CD8-positive, alpha-beta memory T cell (primary cell): Measurements from ENCODE around the gene GSTT2B. TPM values are rescaled to one million over a fixed set of nuclear protein-coding genes. Genes with fewer than 3 reads are reported as not detected.
"Not testable (repeated sequence)": the region's sequence is repeated elsewhere in the genome, so short reads cannot be mapped to it uniquely, and the experiment has no call there.

ENCODE experiments used
- CTCF ChIA-PET: fragments of 350-600 bp; sonication (Branson Sonifier 250); formaldehyde crosslinking; loops from one replicate; lab custom pipeline; 2021; ENCODE audit warnings: antibody characterized with exemption; lab: Charles Lee
- POLR2A ChIA-PET: fragments of 350-600 bp; sonication (Branson Sonifier 250); formaldehyde crosslinking; loops from one replicate; lab custom pipeline; 2021; ENCODE audit warnings: antibody characterized with exemption; lab: Charles Lee
- DNase-seq, 5 donors: peaks; one replicate each; pipeline versions ENCODE4 v3.0.0 to v3.0.0-alpha.2; 2020 to 2022; ENCODE audit warnings: mixed read lengths in 1 of 5
- H3K27ac ChIP-seq: one replicate; pipeline ENCODE4 v1.7.0; 2013; ENCODE audit warnings: low read depth, mild to moderate bottlenecking, low read length, moderate library complexity
- H3K27me3 ChIP-seq: 2 replicates; pipeline ENCODE4 v1.7.0; 2013; ENCODE audit warnings: low read length, mild to moderate bottlenecking; ENCODE audit not compliant: insufficient read depth, poor library complexity, severe bottlenecking
- H3K36me3 ChIP-seq: 2 replicates; pipeline ENCODE4 v1.7.0; 2013; ENCODE audit warnings: mild to moderate bottlenecking, low read length, moderate library complexity; ENCODE audit not compliant: insufficient read depth
- H3K4me1 ChIP-seq: 2 replicates; pipeline ENCODE4 v1.7.0; 2013; ENCODE audit warnings: mild to moderate bottlenecking, low read length, moderate library complexity; ENCODE audit not compliant: insufficient read depth
- H3K4me3 ChIP-seq: 2 replicates; pipeline ENCODE4 v1.7.0; 2013; ENCODE audit warnings: mild to moderate bottlenecking, low read length
- H3K9me3 ChIP-seq: 2 replicates; pipeline ENCODE4 v1.7.0; 2013; ENCODE audit warnings: mild to moderate bottlenecking, low read length
- H3K27ac Mint-ChIP-seq, 8 donors: one replicate each; pipeline ENCODE4 v1.8.0; 2020 to 2021; ENCODE audit warnings: mixed read lengths in 8 of 8, mild to moderate bottlenecking in 6 of 8, inconsistent platforms in 3 of 8, moderate library complexity in 3 of 8
- H3K27me3 Mint-ChIP-seq, 2 donors: one replicate each; pipeline ENCODE4 v1.8.0; 2020 to 2021; ENCODE audit warnings: mixed read lengths in 2 of 2, mild to moderate bottlenecking in 1 of 2, moderate library complexity in 1 of 2
- H3K36me3 Mint-ChIP-seq, 3 donors: one replicate each; pipeline ENCODE4 v1.8.0; 2020 to 2021; ENCODE audit warnings: mixed read lengths in 3 of 3, inconsistent platforms in 1 of 3, mild to moderate bottlenecking in 1 of 3
- H3K4me1 Mint-ChIP-seq, 3 donors: one replicate each; pipeline ENCODE4 v1.8.0; 2020 to 2021; ENCODE audit warnings: mixed read lengths in 3 of 3, inconsistent platforms in 1 of 3, mild to moderate bottlenecking in 1 of 3
- H3K4me3 Mint-ChIP-seq, 7 donors: one replicate each; pipeline ENCODE4 v1.8.0; 2020 to 2021; ENCODE audit warnings: mixed read lengths in 7 of 7, mild to moderate bottlenecking in 6 of 7, moderate library complexity in 4 of 7, inconsistent platforms in 2 of 7
- H3K9me3 Mint-ChIP-seq, 5 donors: one replicate each; pipeline ENCODE4 v1.8.0; 2020 to 2022; ENCODE audit warnings: mixed read lengths in 5 of 5, mild to moderate bottlenecking in 3 of 5, moderate library complexity in 2 of 5, inconsistent platforms in 1 of 5
- polyA plus RNA-seq: library from polyadenylated mRNA; unstranded; fragments of 300-500 nt; fragmentation: Illumina TruSeq; gene quantifications from one replicate; pipeline ENCODE4 v1.2.3, GENCODE V29; 2021
- total RNA-seq, 2 experiments: library from RNA; stranded (reverse); gene quantifications; one replicate each; pipeline ENCODE4 v1.2.3, GENCODE V29; 2021

The GSTT2B gene
- total and polyA plus RNA-seq, 3 experiments from 2014 or later: not detected

GRCh38 chr22:23921586-23922201 lies 39.3 kb downstream of the GSTT2B start:
- POLR2A ChIA-PET, CTCF ChIA-PET, H3K4me3 Mint-ChIP-seq, H3K9me3 ChIP-seq, H3K27ac ChIP-seq, H3K4me3 ChIP-seq, H3K4me1 ChIP-seq, H3K36me3 ChIP-seq, DNase-seq, H3K27me3 Mint-ChIP-seq, H3K27me3 ChIP-seq, H3K4me1 Mint-ChIP-seq: not testable (repeated sequence)
- H3K36me3 Mint-ChIP-seq: peaks cover 7 to 60% (median 18%) of the 10 kb centered on the region in 3 donors
- peak overlapping the region in 3 of 8 donors; percentile 32 to 80 (median 58) for H3K27ac Mint-ChIP-seq
- peaks cover 0 to 24% (median 8%) of the 10 kb centered on the region in 5 donors for H3K9me3 Mint-ChIP-seq

DNA sequence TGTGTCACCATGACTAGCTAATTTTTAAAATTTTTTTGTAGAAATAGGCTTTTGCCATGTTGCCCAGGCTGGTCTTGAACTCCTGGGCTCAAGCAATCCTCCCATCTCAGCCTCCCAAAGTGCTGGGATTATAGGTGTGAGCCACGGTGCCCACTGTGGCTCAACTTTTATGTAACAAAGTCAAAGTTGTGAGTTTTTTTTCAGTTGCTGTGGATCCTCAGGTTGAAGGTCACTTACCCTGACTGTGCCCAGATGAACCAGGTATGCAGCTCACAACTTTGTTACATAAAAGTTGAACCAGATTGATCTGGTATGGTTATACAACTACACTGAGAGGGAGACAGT lies 40.8 kb downstream of the GSTT2B start:
- H3K4me3 ChIP-seq, POLR2A ChIA-PET, DNase-seq, H3K4me1 Mint-ChIP-seq, H3K27ac Mint-ChIP-seq, H3K36me3 ChIP-seq, H3K4me1 ChIP-seq, H3K27ac ChIP-seq, H3K27me3 Mint-ChIP-seq, CTCF ChIA-PET, H3K27me3 ChIP-seq, H3K4me3 Mint-ChIP-seq, H3K9me3 ChIP-seq: not testable (repeated sequence)
- Mint-ChIP-seq H3K36me3 (peaks cover 5 to 50% (median 15%) of the 10 kb centered on the region in 3 donors), H3K9me3 (peaks cover 0 to 16% (median 7%) of the 10 kb centered on the region in 5 donors)

DNA sequence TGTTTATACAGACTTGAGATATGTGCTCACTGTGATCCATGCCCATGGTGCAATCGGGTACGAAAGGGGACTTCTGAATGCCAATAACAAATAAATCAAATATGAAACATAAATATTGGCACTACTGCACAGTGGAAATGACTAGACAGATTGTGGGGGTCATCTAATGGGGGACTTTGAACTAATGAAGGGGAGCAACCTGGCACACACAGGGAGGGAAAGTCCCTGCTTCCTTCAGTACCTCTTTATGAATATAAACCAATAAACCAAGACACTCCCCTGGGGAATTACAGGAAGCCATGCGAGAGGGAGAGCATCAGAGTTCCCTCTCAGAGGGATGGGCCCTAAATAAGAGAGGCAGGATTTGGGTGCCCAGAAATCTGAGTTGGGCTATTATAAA lies 45.7 kb downstream of the GSTT2B start:
- H3K36me3 Mint-ChIP-seq: peaks cover 0 to 13% (median 0%) of the 10 kb centered on the region in 3 donors
- Histone ChIP-seq H3K9me3 (no peaks in the 10 kb centered on the region), H3K4me1 (peaks cover 6% of the 10 kb centered on the region), H3K36me3 (no peaks in the 10 kb centered on the region), H3K4me3 (no peak overlapping the region), H3K27me3 (no peaks in the 10 kb centered on the region), H3K27ac (no peak overlapping the region)
- DNase-seq: no peak
- CTCF ChIA-PET: no interaction called here
- H3K4me1 Mint-ChIP-seq: peaks cover 13 to 16% (median 15%) of the 10 kb centered on the region in 3 donors
- peaks cover 0 to 2% of the 10 kb centered on the region in 2 donors for H3K27me3 Mint-ChIP-seq
- peak overlapping the region in 2 of 8 donors; percentile 75 to 82 for H3K27ac Mint-ChIP-seq
- no peaks in the 10 kb centered on the region for H3K9me3 Mint-ChIP-seq
- H3K4me3 Mint-ChIP-seq: peak overlapping the region in 1 of 7 donors; percentile 46
- POLR2A ChIA-PET: no interaction called here

GRCh38 chr22:23913661-23914353 lies 47.2 kb downstream of the GSTT2B start:
- Mint-ChIP-seq H3K4me3 (peak overlapping the region; percentile 84 to 97 (median 94)), H3K27me3 (peaks cover 0 to 2% of the 10 kb centered on the region in 2 donors), H3K4me1 (peaks cover 13 to 16% (median 15%) of the 10 kb centered on the region in 3 donors), H3K9me3 (no peaks in the 10 kb centered on the region), H3K36me3 (peaks cover 0 to 8% (median 0%) of the 10 kb centered on the region in 3 donors), H3K27ac (peak overlapping the region; percentile 82 to 99 (median 95))
- Histone ChIP-seq H3K36me3 (no peaks in the 10 kb centered on the region), H3K27ac (peak overlapping the region; percentile 75), H3K4me1 (peaks cover 6% of the 10 kb centered on the region), H3K4me3 (peak overlapping the region; percentile 78), H3K27me3 (no peaks in the 10 kb centered on the region), H3K9me3 (no peaks in the 10 kb centered on the region)
- CTCF ChIA-PET: interaction anchor here (0.9 to 2.2 kb wide), 2 partner anchors 18 to 20 kb away, joined by 3 to 15 read pairs; partner anchors contain the start of gene MIF
- POLR2A ChIA-PET: interaction anchor here (0.6 to 2.1 kb wide), 5 partner anchors 20 to 163 kb away, joined by 3 to 34 read pairs (median 4); partner anchors contain the start of genes CABIN1, MIF, SLC2A11 and ZNF70
- peak; percentile 97 to 99 (median 98) for DNase-seq

GRCh38 chr22:23913306-23913660 lies 47.7 kb downstream of the GSTT2B start:
- no peaks in the 10 kb centered on the region for H3K9me3 ChIP-seq
- H3K4me1 Mint-ChIP-seq: peaks cover 13 to 16% (median 15%) of the 10 kb centered on the region in 3 donors
- peaks cover 0 to 6% (median 0%) of the 10 kb centered on the region in 3 donors for H3K36me3 Mint-ChIP-seq
- no peaks in the 10 kb centered on the region for H3K27me3 ChIP-seq
- H3K27ac ChIP-seq: peak overlapping the region; percentile 75
- DNase-seq: no peak
- H3K36me3 ChIP-seq: no peaks in the 10 kb centered on the region
- CTCF ChIA-PET: interaction anchor here (0.9 to 2.2 kb wide), 2 partner anchors 17 to 19 kb away, joined by 3 to 15 read pairs; partner anchors contain the start of gene MIF
- H3K9me3 Mint-ChIP-seq: no peaks in the 10 kb centered on the region
- POLR2A ChIA-PET: interaction anchor here (0.6 to 2.1 kb wide), 4 partner anchors 19 to 163 kb away, joined by 3 to 34 read pairs (median 5); partner anchors contain the start of genes CABIN1, MIF, SLC2A11 and ZNF70
- peaks cover 0 to 2% of the 10 kb centered on the region in 2 donors for H3K27me3 Mint-ChIP-seq
- H3K27ac Mint-ChIP-seq: peak overlapping the region; percentile 82 to 99 (median 95)
- peaks cover 6% of the 10 kb centered on the region for H3K4me1 ChIP-seq
- H3K4me3 ChIP-seq: peak overlapping the region; percentile 78
- peak overlapping the region; percentile 84 to 97 (median 94) for H3K4me3 Mint-ChIP-seq

DNA sequence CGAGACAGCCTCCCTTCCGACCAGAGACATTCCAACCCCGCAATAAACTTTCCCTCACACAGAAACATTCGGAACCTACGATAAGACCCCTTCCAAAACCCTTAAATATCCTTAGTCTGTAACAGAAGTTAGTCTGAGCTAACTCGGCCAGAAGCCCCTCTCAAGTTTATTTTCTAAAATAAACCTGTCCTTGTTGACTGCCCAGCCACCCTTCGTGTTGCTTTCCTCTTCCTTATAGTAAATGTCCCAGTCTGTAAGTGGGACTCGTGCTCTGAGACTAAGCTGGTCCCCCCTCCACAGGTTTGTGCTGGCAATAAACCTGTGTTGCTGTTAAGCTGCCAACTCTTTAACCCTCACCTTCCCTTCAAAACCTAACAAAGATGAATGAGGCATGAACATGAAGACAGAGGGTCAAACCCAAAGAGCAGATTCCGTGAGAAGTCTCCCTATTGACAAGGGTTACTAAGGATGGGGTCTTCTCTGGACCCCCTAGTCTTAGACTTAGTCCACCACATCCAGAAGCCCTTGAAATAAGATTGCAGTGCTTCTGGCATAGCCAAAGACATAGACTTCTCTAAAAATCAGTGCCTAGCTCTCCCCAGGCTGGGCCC lies 48.6 kb downstream of the GSTT2B start:
- Mint-ChIP-seq H3K27ac (peak overlapping the region in 2 of 8 donors; percentile 2 to 64), H3K27me3 (peaks cover 0 to 2% of the 10 kb centered on the region in 2 donors), H3K4me3 (peak overlapping the region in 4 of 7 donors; percentile 4 to 66 (median 43)), H3K4me1 (peaks cover 13 to 16% (median 15%) of the 10 kb centered on the region in 3 donors), H3K9me3 (no peaks in the 10 kb centered on the region), H3K36me3 (peaks cover 0 to 2% (median 0%) of the 10 kb centered on the region in 3 donors)
- Histone ChIP-seq H3K9me3 (no peaks in the 10 kb centered on the region), H3K27me3 (no peaks in the 10 kb centered on the region), H3K36me3 (no peaks in the 10 kb centered on the region), H3K4me3 (no peak overlapping the region), H3K27ac (no peak overlapping the region), H3K4me1 (peaks cover 6% of the 10 kb centered on the region)
- ChIA-PET CTCF (interaction anchor here (2.2 kb wide), 1 partner anchor 18 kb away, joined by 15 read pairs; the partner anchor contains the start of gene MIF), POLR2A (interaction anchor here (1.1 to 2.1 kb wide), 2 partner anchors 18 to 98 kb away, joined by 4 to 34 read pairs; partner anchors contain the start of genes CABIN1 and MIF)
- no peak for DNase-seq

DNA sequence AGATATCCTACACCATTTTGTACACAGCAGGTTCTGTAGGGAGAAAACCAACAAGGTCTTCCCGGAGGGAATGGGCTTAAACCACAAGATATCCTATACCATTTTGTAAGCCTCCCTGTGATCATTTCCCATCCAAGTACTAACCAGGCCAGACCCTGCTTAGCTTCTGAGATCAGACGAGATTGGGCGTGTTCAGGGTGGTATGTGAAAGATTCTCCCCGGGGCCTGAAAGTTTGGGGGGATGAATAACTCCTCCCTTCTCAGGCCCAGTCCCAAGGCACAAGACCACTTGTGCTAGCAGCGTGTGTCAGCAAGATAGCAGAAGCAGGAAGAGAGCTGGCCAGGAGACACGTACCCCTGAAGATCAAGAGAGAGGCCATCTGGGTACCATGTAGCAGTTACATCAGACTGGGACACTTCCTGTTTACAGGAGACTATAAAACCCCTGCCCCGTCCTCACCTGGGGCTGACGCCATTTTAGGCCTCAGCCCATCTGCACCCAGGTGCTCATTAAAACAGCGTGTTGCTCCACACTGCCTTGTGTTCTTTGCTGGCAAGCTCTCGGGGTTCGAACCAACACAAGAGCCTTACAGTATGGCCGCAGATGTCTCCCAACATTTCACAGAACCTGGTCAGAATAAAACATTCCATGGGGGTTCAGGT lies 49.5 kb downstream of the GSTT2B start:
- Mint-ChIP-seq H3K36me3 (peaks cover 0 to 2% (median 0%) of the 10 kb centered on the region in 3 donors), H3K9me3 (no peaks in the 10 kb centered on the region), H3K4me1 (peaks cover 13 to 16% (median 15%) of the 10 kb centered on the region in 3 donors), H3K4me3 (peak overlapping the region in 2 of 7 donors; percentile 6 to 71), H3K27ac (peak overlapping the region in 2 of 8 donors; percentile 16 to 64), H3K27me3 (peaks cover 0 to 5% of the 10 kb centered on the region in 2 donors)
- no peak for DNase-seq
- Histone ChIP-seq H3K27ac (no peak overlapping the region), H3K4me1 (peaks cover 6% of the 10 kb centered on the region), H3K36me3 (no peaks in the 10 kb centered on the region), H3K9me3 (no peaks in the 10 kb centered on the region), H3K4me3 (no peak overlapping the region), H3K27me3 (no peaks in the 10 kb centered on the region)
- CTCF ChIA-PET: interaction anchor here (4.6 kb wide), 1 partner anchor 18 kb away, joined by 21 read pairs; the partner anchor contains the start of gene MIF
- POLR2A ChIA-PET: interaction anchor here (0.7 kb wide), 1 partner anchor 193 kb away, joined by 3 read pairs; no protein-coding TSS in a partner anchor
